WTC11 (cell line): Measurements from ENCODE around the gene SLC6A9. TPM values are rescaled to one million over a fixed set of nuclear protein-coding genes. Genes with fewer than 3 reads are reported as not detected.

Source experiments
- ATAC-seq: fragments of 200-7000 bp; cut with Tn5 transposase; 2 replicates; pipeline ENCODE4 v1.10.0; 2021; ENCODE audit warnings: mild to moderate bottlenecking, moderate library complexity
- CTCF ChIA-PET: fragments of 300-600 bp; sonication (Branson Sonifier 250); formaldehyde crosslinking; loops from one replicate; lab custom pipeline; 2021; ENCODE audit warnings: antibody characterized with exemption; lab: Charles Lee
- POLR2A ChIA-PET: fragments of 350-600 bp; sonication (Branson Sonifier 250); formaldehyde crosslinking; loops from one replicate; lab custom pipeline; 2021; ENCODE audit warnings: antibody characterized with exemption; lab: Charles Lee
- DNase-seq: peaks from one replicate; pipeline ENCODE4 v3.0.0; 2021; ENCODE audit warnings: low spot score
- H3K27ac Mint-ChIP-seq: 2 replicates; pipeline ENCODE4 v1.8.0; 2021; ENCODE audit warnings: mixed read lengths
- H3K27me3 Mint-ChIP-seq: 2 replicates; pipeline ENCODE4 v1.8.0; 2021; ENCODE audit warnings: low read depth, mild to moderate bottlenecking, moderate library complexity, mixed read lengths
- H3K36me3 Mint-ChIP-seq: 2 replicates; pipeline ENCODE4 v1.8.0; 2021; ENCODE audit warnings: mixed read lengths
- H3K4me1 Mint-ChIP-seq: 2 replicates; pipeline ENCODE4 v1.8.0; 2022; ENCODE audit warnings: mixed read lengths
- H3K4me3 Mint-ChIP-seq: 2 replicates; pipeline ENCODE4 v1.8.0; 2021; ENCODE audit warnings: mild to moderate bottlenecking, moderate library complexity, mixed read lengths
- H3K9me3 Mint-ChIP-seq: 2 replicates; pipeline ENCODE4 v1.8.0; 2021; ENCODE audit warnings: mixed read lengths
- CBFB ChIP-seq: sonication (generic); formaldehyde crosslinking; IDR thresholded peaks from 2 replicates; pipeline ENCODE4 v1.8.1; 2022; ENCODE audit warnings: mild to moderate bottlenecking, low read depth, missing genetic modification reagents
- CREB1 ChIP-seq: sonication (generic); formaldehyde crosslinking; IDR thresholded peaks from 2 replicates; pipeline ENCODE4 v1.8.0; 2023; ENCODE audit warnings: mild to moderate bottlenecking, missing genetic modification reagents
- CREM ChIP-seq: sonication (generic); formaldehyde crosslinking; IDR thresholded peaks from 2 replicates; pipeline ENCODE4 v1.8.1; 2022; ENCODE audit warnings: mild to moderate bottlenecking, missing genetic modification reagents, moderate library complexity
- ERG ChIP-seq: fragments of 250-450 bp; sonication (Bioruptor Pico); IDR thresholded peaks from 2 replicates; pipeline ENCODE4 v1.8.0; 2021; ENCODE audit warnings: mild to moderate bottlenecking
- FOXP1 ChIP-seq: sonication (generic); formaldehyde crosslinking; IDR thresholded peaks from 2 replicates; pipeline ENCODE4 v1.8.0; 2022; ENCODE audit warnings: missing genetic modification reagents, mild to moderate bottlenecking, moderate library complexity, borderline replicate concordance
- GABPB1 ChIP-seq: sonication (generic); formaldehyde crosslinking; IDR thresholded peaks from 2 replicates; pipeline ENCODE4 v1.8.1; 2023; ENCODE audit warnings: mild to moderate bottlenecking, missing genetic modification reagents
- KAT7 ChIP-seq: sonication (generic); formaldehyde crosslinking; IDR thresholded peaks from 2 replicates; pipeline ENCODE4 v1.8.1; 2023; ENCODE audit warnings: missing genetic modification reagents, mild to moderate bottlenecking, borderline replicate concordance
- MAX ChIP-seq: sonication (generic); formaldehyde crosslinking; IDR thresholded peaks from 2 replicates; pipeline ENCODE4 v1.8.0; 2022; ENCODE audit warnings: mild to moderate bottlenecking, missing genetic modification reagents
- MLX ChIP-seq: sonication (generic); formaldehyde crosslinking; IDR thresholded peaks from 2 replicates; pipeline ENCODE4 v1.8.1; 2023; ENCODE audit warnings: mild to moderate bottlenecking, missing genetic modification reagents, moderate library complexity
- MYBL2 ChIP-seq: sonication (generic); formaldehyde crosslinking; IDR thresholded peaks from 2 replicates; pipeline ENCODE4 v1.8.1; 2023; ENCODE audit warnings: mild to moderate bottlenecking, moderate library complexity, missing genetic modification reagents
- NFATC4 ChIP-seq: fragments of 250-450 bp; sonication (Bioruptor Pico); IDR thresholded peaks from 2 replicates; pipeline ENCODE4 v1.9.0; 2021; ENCODE audit warnings: mild to moderate bottlenecking
- NFYB ChIP-seq: sonication (generic); formaldehyde crosslinking; conservative IDR thresholded peaks from 2 replicates; pipeline ENCODE4 v1.8.0; 2022; ENCODE audit warnings: low read depth, missing genetic modification reagents
- NR3C1 ChIP-seq: sonication (generic); formaldehyde crosslinking; conservative IDR thresholded peaks from 2 replicates; pipeline ENCODE4 v1.8.1; 2023; ENCODE audit warnings: low read depth, mild to moderate bottlenecking, missing genetic modification reagents
- OVOL2 ChIP-seq: fragments of 250-450 bp; sonication (Bioruptor Pico); IDR thresholded peaks from 2 replicates; pipeline ENCODE4 v1.9.0; 2021; ENCODE audit warnings: mild to moderate bottlenecking, borderline replicate concordance
- SMAD4 ChIP-seq: sonication (generic); formaldehyde crosslinking; IDR thresholded peaks from 2 replicates; pipeline ENCODE4 v1.8.0; 2022; ENCODE audit warnings: mild to moderate bottlenecking, missing genetic modification reagents
- STAT6 ChIP-seq: sonication (generic); formaldehyde crosslinking; conservative IDR thresholded peaks from 2 replicates; pipeline ENCODE4 v1.8.1; 2023; ENCODE audit warnings: mild to moderate bottlenecking, low read depth, missing genetic modification reagents, moderate library complexity
- ZNF423 ChIP-seq: fragments of 250-450 bp; sonication (Bioruptor Pico); IDR thresholded peaks from 2 replicates; pipeline ENCODE4 v2.1.2; 2022; ENCODE audit warnings: mild to moderate bottlenecking, moderate library complexity
- total RNA-seq: library from RNA; stranded (reverse); gene quantifications from 3 replicates; pipeline ENCODE4 v1.2.3, GENCODE V29; 2021
- TF ChIP-seq, protein P1 (sequence below): fragments of 250-450 bp; sonication (Bioruptor Pico); IDR thresholded peaks from 2 replicates; pipeline ENCODE4 v1.9.0; 2021; ENCODE audit warnings: mild to moderate bottlenecking
- TF ChIP-seq, protein P2 (sequence below): sonication (generic); formaldehyde crosslinking; IDR thresholded peaks from 2 replicates; pipeline ENCODE4 v1.8.0; 2022; ENCODE audit warnings: missing genetic modification reagents
- TF ChIP-seq, protein P3 (sequence below): sonication (generic); formaldehyde crosslinking; IDR thresholded peaks from 2 replicates; pipeline ENCODE4 v1.8.0; 2023; ENCODE audit warnings: missing genetic modification reagents
- TF ChIP-seq, protein P4 (sequence below): sonication (generic); formaldehyde crosslinking; IDR thresholded peaks from 2 replicates; pipeline ENCODE4 v1.8.1; 2022; ENCODE audit warnings: low read depth, missing genetic modification reagents, borderline replicate concordance

Gene SLC6A9
- total RNA-seq, 1 experiment from 2014 or later: 14.4 TPM

DNA sequence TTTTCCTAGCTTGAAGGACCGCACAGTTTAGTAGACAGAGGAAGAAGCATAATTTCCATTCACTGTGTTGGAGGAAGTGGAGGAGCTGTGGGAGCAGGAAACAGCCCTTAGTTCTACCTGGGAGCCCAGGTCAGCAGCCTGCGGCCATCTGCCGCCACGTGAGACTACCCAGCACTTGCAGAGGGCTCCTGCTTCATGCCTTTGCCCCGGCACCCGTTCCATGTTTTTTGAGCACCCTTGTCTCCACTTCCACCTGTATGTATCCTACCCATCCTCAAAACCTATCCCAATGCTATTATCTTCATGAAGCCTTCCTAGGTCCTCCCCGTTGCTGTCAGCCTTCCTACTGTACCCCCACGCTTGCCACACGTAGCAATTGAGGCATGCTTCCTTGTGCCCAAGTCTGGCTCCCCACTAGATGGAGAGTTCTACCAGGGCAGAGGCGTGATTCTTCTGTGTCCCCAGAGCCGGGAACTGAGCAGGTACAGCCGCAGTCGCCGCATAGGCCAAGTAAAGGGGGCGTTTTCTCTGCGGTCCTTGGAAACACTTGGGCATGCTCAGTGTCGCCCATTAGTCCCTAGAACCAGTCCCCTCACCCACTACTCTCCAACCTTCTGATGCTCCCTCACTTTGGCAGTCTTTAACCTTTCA lies 1.9 kb downstream of the SLC6A9 start:
- POLR2A ChIA-PET: interaction anchor here (0.5 to 1.0 kb wide), 3 partner anchors 18 to 41 kb away, joined by 3 to 4 read pairs (median 3); no protein-coding TSS in a partner anchor
- H3K27ac Mint-ChIP-seq: peak overlapping the region; percentile 91

GRCh38 chr1:44027320-44027719 lies 3.9 kb downstream of the SLC6A9 start:
- H3K27ac Mint-ChIP-seq: peak overlapping the region; percentile 15; the same call in 1 of the 2 replicates
- H3K4me3 Mint-ChIP-seq: no peak overlapping the region
- DNase-seq (no peak), ATAC-seq (no peak)
- ChIA-PET POLR2A (no interaction called here), CTCF (interaction anchor here (0.6 to 2.2 kb wide), 2 partner anchors 9 to 16 kb away, joined by 3 to 13 read pairs; no protein-coding TSS in a partner anchor)
- H3K36me3 Mint-ChIP-seq: 0 out of 2 replicates have a peak, but pooled peaks cover 4% of the 10 kb centered on the region
- no peaks in the 10 kb centered on the region for H3K27me3 Mint-ChIP-seq
- no peaks in the 10 kb centered on the region for H3K9me3 Mint-ChIP-seq
- peaks cover 34% of the 10 kb centered on the region for H3K4me1 Mint-ChIP-seq
- TF ChIP-seq, protein P1, sequence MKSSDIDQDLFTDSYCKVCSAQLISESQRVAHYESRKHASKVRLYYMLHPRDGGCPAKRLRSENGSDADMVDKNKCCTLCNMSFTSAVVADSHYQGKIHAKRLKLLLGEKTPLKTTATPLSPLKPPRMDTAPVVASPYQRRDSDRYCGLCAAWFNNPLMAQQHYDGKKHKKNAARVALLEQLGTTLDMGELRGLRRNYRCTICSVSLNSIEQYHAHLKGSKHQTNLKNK (CRISPR knock-in tag): no peak
- no peak for TF ChIP-seq ERG (CRISPR knock-in tag)
- no peak for TF ChIP-seq MYBL2 (CRISPR knock-in tag)
- TF ChIP-seq FOXP1 (CRISPR knock-in tag): no peak
- no peak for TF ChIP-seq STAT6
- TF ChIP-seq NFATC4: no peak
- TF ChIP-seq MLX (CRISPR knock-in tag): no peak
- TF ChIP-seq NR3C1 (CRISPR knock-in tag): no peak
- no peak for TF ChIP-seq CREM (CRISPR knock-in tag)
- no peak for TF ChIP-seq SMAD4 (CRISPR knock-in tag)
- TF ChIP-seq ZNF423 (CRISPR knock-in tag): no peak
- TF ChIP-seq CREB1 (CRISPR knock-in tag): no peak
- TF ChIP-seq OVOL2: no peak
- no peak for TF ChIP-seq KAT7

More for the DNA sequence above, 1.9 kb downstream of the SLC6A9 start:
- Mint-ChIP-seq H3K27me3 (no peaks in the 10 kb centered on the region), H3K4me1 (peaks cover 47% of the 10 kb centered on the region), H3K4me3 (peak overlapping the region; percentile 91), H3K9me3 (no peaks in the 10 kb centered on the region), H3K36me3 (no peaks in the 10 kb centered on the region)
- TF ChIP-seq NFYB (CRISPR knock-in tag) (no peak), MAX (0 out of 2 replicates have a peak, but pooled peaks have one; percentile 8), GABPB1 (CRISPR knock-in tag) (no peak), CREM (CRISPR knock-in tag) (peak; percentile 27; the same call in 1 of the 2 replicates), CBFB (CRISPR knock-in tag) (no peak)
- TF ChIP-seq, protein P2, sequence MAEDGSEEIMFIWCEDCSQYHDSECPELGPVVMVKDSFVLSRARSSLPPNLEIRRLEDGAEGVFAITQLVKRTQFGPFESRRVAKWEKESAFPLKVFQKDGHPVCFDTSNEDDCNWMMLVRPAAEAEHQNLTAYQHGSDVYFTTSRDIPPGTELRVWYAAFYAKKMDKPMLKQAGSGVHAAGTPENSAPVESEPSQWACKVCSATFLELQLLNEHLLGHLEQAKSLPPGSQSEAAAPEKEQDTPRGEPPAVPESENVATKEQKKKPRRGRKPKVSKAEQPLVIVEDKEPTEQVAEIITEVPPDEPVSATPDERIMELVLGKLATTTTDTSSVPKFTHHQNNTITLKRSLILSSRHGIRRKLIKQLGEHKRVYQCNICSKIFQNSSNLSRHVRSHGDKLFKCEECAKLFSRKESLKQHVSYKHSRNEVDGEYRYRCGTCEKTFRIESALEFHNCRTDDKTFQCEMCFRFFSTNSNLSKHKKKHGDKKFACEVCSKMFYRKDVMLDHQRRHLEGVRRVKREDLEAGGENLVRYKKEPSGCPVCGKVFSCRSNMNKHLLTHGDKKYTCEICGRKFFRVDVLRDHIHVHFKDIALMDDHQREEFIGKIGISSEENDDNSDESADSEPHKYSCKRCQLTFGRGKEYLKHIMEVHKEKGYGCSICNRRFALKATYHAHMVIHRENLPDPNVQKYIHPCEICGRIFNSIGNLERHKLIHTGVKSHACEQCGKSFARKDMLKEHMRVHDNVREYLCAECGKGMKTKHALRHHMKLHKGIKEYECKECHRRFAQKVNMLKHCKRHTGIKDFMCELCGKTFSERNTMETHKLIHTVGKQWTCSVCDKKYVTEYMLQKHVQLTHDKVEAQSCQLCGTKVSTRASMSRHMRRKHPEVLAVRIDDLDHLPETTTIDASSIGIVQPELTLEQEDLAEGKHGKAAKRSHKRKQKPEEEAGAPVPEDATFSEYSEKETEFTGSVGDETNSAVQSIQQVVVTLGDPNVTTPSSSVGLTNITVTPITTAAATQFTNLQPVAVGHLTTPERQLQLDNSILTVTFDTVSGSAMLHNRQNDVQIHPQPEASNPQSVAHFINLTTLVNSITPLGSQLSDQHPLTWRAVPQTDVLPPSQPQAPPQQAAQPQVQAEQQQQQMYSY (CRISPR knock-in tag): peak; percentile 53; the same call in 1 of the 2 replicates
- TF ChIP-seq, protein P3, sequence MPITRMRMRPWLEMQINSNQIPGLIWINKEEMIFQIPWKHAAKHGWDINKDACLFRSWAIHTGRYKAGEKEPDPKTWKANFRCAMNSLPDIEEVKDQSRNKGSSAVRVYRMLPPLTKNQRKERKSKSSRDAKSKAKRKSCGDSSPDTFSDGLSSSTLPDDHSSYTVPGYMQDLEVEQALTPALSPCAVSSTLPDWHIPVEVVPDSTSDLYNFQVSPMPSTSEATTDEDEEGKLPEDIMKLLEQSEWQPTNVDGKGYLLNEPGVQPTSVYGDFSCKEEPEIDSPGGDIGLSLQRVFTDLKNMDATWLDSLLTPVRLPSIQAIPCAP: no peak
- TF ChIP-seq, protein P4, sequence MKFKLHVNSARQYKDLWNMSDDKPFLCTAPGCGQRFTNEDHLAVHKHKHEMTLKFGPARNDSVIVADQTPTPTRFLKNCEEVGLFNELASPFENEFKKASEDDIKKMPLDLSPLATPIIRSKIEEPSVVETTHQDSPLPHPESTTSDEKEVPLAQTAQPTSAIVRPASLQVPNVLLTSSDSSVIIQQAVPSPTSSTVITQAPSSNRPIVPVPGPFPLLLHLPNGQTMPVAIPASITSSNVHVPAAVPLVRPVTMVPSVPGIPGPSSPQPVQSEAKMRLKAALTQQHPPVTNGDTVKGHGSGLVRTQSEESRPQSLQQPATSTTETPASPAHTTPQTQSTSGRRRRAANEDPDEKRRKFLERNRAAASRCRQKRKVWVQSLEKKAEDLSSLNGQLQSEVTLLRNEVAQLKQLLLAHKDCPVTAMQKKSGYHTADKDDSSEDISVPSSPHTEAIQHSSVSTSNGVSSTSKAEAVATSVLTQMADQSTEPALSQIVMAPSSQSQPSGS: no peak
- no peak for DNase-seq
- ATAC-seq: peak; percentile 18
- CTCF ChIA-PET: interaction anchor here (1.4 to 2.2 kb wide), 2 partner anchors 23 to 95 kb away, joined by 6 read pairs; no protein-coding TSS in a partner anchor
